GM19238 (cell line): ENCODE results near the gene JPH2.

ENCODE experiments used
- DNase-seq: peaks from one replicate; pipeline ENCODE4 v3.0.0; 2011; ENCODE audit warnings: low spot score; ENCODE audit not compliant: insufficient read length

Gene JPH2

DNA sequence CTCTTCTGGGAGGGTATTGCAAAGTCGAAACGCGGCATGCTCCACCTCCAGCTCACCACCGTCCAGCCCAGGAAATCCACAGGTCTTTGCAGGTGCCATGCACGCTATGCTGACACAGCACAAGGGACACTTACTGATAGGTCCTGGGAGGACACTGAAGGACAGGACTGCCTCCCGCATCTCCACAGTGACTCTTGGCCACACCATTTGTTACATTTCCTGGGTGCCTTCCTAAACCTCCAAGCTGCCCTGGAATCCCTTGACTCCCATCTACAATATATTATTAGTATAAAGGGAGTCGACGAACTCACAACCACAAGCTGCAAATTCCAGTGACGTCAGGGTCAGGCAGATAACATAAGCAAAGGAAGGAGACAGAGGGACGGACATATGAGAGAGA lies 106.9 kb downstream of the JPH2 start:
- DNase-seq: no peak

DNA sequence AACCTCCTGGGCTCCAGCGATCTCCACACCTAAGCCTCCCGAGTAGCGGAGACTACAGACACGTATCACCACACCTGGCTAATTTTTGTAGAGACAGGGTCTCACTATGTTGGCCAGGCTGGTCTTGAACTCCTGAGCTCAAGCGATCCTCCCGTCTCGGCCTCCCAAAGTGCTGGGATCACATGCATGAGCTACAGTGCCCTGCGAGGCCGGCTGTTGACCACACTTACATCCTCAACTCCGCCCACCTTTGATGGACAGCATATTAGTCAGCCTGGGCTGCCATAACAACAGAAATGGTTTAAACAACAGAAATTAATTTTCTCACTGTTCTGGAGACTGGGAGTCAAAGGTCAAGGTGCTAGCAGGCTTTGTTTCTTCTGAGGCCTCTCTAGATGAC lies 107.7 kb downstream of the JPH2 start:
- no peak for DNase-seq

DNA sequence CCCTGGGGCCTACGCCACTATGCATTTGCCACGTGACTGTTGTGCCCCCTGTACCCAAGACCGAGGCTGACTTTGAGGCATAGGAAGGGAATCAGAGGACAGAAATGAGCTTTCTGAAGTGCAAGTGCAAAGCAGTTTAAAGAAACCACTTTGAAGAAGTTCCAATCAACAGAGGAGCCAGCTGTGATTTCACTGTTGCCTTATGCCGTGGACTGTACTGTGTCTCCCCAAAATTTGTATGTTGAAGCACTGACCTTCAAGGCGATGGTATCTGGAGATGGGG lies 111.1 kb downstream of the JPH2 start:
- no peak for DNase-seq

DNA sequence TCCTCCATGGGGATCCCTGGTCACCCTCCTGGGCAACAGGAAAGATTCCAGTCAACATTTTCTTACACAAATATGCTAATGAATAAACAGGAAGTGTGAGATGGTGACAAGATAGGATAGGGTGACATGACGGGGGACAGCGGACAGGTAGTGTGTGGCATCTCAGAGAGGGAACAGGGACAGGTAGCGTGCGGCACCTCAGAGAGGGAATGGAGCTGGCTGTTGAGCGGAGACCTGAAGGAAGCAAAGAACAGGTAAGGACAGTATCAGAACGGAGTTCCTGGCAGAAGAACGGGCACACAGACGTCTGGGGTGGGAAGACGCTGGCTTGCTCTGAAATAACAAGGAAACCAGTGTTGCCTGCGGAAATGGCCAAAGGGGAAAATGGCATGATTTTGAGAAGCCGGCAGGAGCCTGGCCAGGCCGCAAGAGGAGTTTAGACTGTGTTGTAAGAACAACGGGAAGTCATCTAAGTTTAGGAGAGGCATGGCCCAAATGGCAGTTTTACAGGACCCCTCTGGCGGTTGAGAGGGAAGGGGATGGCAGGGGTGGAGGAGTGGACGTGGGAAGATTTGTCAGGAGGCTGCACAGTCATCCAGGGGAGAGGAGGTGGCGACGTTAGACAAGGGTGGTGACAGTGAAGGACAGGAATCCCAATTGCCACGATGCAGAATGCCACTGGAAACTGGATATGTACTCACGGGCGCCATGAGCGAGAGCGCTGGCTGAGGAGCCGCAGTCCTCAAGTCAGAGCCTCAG lies 111.6 kb downstream of the JPH2 start:
- no peak for DNase-seq

DNA sequence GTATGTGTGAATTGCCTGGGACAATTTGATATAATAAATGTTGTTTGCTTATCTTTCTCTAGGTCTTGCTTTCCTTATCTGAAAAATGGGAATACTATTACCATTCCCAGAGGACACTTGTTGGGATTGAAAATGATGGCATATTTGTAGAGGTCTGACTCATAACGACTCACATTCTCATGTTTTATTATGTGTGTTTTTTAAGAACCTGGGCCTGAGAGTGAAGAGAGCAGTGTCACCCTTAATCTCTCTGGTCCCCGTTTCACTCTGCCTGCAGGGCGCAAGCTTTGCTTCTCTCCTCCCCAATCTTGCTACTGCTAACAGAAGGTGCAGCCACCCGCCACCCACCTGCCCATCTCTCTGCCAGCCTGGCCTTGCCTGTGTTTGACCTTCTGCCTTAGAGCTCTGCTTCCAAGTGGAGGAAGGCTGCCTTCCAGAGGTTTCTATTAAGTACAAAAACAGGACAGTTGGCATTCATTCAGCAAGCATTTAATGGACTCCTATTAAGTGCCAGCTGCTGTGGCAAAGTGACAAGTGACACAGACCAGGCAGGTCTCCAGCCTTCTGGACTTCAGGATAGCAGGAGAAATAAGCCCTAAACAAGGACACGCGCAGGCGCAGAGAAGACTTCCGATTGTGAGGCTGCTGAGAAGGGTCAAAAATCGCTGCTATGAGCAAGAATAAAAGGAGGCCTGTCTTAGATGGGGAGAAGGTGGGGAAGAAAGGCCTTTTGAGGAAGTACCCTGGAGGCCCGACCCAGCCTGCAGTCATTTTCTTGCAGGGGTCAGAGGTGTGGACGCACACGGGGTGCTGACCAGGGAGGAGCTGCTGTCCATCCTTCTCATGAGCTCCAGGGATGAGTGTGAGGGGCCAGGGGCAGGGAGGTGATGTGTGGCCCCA lies 112.5 kb downstream of the JPH2 start:
- no peak for DNase-seq

DNA sequence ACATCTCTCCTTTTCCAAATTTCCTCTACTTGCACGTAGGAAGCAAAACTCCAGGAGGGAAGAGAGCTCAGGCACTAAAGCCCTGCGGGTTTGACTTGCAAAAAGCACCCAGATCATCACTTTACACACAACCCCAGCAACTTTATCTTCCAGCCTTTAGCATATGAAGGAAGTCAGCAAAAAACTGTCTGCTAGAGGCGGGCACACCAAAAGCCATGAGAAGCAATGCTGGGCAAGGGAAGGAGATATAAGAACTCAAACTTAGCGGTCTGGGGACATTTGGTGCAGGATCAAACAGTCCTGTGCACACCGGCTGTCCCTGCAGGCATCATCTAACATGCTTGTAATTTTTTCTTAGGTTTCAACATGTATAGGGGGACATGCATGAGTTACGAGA lies 113.3 kb downstream of the JPH2 start:
- no peak for DNase-seq

DNA sequence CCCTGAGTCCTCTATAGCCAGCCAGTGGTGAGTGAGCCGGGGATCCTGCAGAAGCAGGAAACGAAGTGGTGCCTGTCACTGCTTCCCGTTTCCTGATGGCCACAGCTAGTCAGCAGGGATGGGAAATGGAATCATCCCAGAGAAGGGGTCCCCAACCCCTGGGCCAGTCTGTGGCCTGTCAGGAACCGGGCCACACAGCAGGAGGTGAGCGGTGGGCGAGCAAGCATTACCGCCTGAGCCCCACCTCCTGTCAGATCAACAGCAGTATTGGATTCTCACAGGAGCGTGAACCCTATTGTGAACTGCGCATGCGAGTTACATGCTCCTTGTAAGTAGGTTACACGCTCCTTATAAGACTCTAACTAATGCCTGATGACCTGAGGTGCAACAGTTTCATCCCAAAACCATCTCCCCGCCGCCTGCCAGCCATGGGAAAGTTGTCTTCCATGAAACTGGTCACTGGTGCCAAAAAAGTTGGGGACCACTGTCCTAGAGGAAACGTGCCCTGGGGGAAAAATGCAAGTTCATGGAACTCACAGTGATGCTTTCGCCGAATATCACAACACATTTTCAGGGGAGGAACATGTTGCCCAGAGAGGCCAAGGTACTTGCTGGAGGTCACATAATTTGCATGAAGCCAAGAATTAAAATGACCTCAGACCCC lies 113.8 kb downstream of the JPH2 start:
- no peak for DNase-seq

DNA sequence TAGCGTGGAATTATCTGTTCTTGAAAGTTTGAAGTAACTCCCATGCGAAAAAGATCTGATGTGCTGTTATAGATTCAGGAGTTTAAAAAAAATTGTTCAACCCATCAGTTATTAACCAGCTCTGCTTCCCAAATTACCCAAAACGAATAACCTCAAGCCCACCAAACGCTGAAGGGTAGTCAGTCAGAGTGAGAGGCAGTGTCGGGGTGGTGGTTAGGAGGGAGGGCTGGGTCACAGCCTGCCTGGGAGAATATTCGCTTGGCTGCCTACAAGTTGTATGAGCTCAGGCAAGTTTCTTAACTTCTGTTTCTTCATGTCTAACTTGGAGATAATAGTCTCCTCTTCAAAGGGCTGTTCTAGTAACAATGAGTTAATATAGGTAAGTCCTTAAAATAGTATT lies 114.6 kb downstream of the JPH2 start:
- no peak for DNase-seq

DNA sequence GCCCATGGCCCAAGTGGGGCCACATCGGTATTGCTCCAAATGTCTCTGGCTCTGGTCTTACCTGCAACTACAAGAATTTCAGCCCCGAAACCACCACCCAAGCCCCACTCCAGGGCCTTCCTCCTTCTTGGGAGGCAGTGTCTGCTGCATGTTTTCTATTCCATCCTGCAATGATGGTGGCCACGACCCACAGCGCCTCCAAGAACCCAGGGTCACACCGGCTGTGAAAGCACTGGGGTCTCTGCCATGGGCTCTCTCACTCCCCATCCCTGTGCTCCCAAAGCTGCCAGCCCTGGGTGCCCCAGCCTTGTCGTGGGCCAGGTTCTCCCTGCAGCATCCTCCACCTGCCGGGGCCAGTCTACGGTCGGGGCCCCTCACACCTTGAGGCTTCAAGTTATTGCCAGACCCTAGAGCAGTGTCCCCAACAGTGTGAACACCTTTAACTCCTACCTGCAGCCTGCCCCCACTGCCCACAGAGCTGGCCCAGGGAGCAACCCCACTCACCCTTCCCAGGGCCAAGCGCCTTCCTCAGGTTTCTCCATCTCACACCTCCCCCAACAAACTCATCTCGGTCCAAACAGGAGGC lies 115.4 kb downstream of the JPH2 start:
- no peak for DNase-seq

DNA sequence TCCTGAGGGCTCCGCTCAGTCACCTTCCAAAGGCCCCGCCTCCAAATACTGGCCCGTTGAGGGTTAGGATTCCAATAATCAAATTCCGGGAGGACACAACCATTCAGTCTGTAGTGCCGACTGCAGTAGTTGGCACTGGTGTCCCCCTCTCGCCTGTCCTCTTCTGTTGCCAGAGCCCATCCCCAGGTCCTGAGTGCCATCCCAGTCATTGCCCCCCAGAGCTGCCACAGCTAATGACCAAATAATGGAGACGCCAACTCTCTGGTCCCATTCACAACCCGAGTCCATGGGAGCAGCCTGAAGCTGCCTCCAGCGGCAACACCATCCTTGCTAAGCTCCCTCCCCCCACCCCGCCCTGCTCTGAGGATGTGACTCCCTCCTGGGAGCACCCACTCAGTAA lies 115.9 kb downstream of the JPH2 start:
- DNase-seq: no peak

DNA sequence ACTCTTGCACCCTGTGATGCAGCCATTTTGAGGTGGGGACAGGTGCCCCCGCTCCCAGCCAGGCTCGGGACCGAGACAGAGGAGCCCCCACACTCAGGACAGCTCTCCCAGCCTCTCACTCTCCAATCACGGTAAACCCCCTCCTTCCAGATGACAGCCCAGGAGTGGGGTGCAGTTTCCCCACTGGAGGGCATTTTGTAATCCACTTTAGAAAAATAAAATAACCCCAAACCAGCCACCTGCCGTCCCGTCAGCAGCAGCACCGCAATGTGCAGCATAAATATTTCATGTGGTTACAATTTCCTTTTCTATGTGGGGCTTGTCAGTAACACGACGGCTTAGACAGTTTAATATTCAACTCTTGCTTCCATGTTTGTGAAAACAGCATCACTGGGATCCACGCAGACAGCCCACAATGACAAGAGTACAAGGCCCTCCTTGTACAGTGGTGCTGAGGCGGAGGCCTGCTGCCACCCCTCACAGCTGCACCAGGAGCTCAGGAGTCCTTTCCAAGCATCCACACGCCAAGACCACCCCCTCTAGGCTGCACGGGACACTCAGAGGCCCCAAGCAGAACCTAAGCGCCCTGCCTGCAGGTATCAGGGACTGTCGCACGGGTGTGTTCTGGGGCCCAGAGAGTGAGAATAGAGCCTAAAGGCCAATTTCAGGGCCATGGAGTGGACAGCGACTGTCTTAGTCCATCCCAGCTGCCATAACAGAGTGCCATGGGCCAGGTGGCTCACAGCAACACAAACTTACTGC lies 116.7 kb downstream of the JPH2 start:
- DNase-seq: no peak

DNA sequence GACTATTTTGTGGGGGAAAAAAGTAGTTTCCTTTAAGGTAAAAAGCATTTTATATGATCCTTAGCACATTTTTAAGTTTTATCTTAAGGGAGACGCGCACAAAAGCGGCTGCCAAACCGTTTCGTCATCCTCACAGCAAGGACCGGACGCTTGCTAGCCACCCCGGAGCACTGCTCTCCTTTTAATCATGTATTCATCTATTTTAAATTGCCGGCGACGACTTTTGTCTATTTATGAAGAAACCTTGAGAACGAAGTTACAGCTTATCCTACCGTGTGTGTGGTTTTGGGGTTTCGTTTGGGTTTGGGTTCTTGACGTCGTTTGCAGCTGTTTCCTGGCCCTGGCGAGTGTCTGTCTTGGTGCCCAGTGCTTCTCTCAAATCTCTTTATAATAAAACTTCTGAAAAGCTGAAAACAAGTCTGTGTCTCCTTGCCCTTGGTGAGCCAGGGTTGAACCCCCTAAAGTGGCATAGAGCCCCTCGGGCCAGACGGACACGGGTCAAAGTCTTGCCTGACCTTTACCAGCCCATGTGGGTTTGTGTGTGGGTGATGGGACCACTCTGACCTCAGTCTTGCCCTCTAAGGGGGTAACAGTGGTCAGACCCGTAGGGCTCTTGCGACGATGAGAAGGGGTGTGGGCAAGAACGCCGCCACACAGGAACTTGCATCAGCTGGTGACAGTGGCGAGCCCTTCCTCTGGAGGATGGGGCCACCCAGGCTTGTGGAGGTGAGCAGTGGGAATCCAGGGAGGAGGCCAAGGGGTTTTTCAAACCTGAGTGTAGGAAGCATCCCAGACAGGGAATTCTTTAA lies 117.6 kb downstream of the JPH2 start:
- peak; percentile 42 for DNase-seq

DNA sequence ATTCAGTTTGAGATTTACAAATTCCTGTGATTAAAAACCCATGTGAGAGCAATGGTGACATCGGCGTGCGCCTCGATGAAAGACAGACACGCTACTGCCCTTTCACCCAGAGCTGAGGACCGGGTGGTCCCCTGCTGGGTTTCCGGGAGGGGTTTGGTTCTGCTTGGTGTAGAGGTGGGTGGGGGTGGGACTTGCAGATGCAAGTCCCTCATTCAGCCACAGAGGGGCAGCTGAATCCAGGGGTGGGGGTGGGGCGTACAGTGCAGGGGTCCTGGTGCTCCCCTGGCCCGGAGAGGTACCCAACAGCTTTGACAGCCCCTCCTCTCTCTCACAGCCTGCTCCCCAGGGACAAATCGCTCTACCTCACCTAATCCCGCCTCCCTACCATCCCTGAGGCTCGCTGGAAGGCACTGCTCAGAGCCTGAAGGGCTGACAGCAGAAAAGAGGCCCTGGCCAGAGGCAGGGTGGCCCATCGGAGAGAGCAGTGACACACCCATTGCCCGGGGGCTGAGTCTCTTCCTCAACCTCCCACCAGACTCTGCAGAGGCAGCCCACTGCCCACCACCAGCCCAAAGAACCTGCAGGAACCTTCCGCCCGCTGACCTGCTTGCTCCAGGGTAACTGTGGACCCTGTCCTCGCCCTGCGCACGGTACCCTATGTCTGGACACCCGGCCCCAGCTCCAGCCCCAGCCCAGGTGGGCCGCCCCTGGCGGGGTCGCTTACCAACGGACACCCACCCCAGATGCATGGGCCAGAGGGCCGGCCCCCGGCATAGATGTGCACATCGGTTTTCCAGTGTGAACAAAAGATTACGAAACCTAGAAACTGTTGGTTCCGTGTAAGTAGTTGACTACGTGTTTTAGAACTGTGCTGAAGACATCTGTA lies 118.4 kb downstream of the JPH2 start:
- no peak for DNase-seq

DNA sequence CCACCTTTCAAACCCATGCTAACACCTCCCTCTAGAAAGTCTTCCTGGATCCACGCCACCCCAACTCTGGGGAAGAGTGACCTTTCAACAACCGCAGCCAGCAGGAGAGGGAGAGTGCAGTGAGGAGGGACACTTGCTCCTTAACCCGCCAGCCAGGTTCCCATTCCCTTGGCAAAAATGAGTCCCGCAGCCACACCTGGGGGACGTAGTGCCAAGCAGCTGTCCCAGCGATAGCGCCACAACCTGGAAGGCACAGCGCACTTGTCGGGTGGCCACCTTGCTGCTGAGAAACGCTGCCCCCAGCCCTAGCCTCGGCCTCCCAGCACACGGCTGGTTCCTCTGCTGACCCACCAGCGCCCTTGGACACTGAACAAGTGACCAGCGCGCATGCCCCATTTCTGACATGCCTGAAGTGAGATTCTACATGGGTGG lies 119.3 kb downstream of the JPH2 start:
- no peak for DNase-seq

DNA sequence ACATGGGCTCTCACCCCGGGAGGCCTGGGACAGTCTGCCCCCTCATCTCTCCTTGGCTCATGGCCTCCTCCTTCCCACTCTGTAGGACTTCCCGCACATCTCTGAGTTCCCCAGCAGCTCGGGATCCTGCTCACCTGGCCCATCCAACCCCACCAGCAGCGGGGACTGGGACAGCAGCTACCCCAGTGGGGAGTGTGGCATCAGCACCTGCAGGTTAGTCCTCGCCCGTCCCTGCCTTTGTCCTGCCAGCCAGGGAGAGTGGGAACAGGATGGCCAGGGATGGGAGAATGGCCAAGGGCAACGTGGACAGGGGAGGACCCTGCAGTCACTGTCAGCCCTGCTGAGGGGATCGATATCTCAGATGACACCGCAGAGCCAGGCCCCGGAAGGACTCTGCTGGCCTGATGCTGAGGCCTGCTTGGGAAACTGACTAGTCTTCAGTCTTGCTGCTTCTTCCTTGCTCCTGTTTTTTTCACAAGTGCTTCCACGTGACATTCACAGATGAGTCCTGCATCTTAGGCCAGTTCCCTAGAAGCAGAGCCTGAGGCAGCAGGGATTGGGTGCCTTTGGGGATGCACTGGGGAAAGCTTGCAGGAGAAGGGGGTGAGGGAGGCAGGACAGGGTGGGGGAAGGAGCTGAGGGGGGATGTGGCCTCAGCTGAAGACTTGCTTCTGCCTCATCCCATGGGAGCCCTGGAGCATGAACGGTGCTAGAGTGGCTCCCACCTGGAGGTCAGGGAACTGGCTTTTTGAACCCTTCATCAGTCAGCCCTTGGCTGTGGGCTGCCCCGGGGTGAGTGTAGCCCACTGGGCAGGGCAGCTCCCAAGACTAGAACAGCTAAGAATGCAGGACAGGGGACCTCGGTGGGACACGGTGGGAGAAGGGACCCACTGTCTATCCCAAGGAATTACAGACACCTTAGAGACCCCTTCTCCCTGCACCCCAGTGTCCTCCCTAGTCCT lies 120.1 kb downstream of the JPH2 start:
- no peak for DNase-seq

DNA sequence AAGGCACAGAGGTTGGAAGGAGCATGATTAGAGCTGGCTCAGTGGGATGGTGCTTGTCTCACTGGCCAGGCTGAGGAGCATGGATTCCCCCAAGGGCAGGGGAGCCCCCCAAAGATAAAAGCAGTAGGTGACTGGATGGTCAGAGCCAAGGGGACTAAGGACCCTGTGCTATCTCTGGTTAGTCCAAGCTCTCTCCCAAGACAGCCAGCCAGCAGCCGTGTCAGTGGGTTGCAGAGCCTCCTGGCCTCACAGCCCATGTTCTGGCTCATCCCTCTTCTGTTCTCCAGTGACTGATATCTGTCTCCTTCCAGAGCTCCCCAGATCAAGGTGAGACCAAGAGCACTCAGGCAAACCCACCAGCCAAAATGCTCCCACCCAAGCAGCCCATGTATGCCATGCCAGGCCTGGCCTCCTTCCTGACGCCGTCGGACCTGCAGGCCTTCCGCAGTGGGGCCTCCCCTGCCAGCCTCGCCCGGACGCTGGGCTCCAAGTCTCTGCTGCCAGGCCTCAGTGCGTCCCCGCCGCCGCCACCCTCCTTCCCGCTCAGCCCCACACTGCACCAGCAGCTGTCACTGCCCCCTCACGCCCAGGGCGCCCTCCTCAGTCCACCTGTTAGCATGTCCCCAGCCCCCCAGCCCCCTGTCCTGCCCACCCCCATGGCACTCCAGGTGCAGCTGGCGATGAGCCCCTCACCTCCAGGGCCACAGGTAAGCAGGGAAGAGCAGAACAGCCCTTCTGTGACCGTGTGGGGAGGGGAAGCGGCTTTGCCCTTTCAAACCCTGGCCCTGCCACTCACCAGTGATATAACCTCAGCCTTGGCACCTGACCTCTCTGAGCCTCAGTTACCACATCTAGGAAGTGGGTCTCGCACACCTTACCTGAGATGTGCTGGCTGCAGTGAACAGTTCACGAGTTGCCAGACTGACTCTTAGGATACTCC lies 121.3 kb downstream of the JPH2 start:
- DNase-seq: no peak
